Sigmoid colon (tissue), 7 donors: Measurements from ENCODE around the gene ISLR2. TPM values are rescaled to one million over a fixed set of nuclear protein-coding genes. Genes with fewer than 3 reads are reported as not detected.
A peak's percentile ranks its signal among the peaks of the same experiment; 100 is the strongest.

Experiments used
- DNase-seq: peaks from one replicate; pipeline ENCODE4 v3.0.0-alpha.2; 2019
- H3K27ac ChIP-seq, 4 donors: fragments of 200-600 bp; sonication (generic); one replicate each; pipeline ENCODE4 v1.5.1; 2016 to 2019; ENCODE audit warnings: mild to moderate bottlenecking in 1 of 4
- H3K27me3 ChIP-seq, 3 donors: fragments of 200-600 bp; sonication (generic); one replicate each; pipeline ENCODE4 v1.5.1; 2019; ENCODE audit warnings: mild to moderate bottlenecking in 1 of 3
- H3K36me3 ChIP-seq, 4 donors: fragments of 200-600 bp; sonication (generic); one replicate each; pipeline ENCODE4 v1.5.1; 2016 to 2019
- H3K4me1 ChIP-seq, 4 donors: fragments of 200-600 bp; sonication (generic); one replicate each; pipeline ENCODE4 v1.5.1; 2017 to 2019
- H3K4me3 ChIP-seq, 4 donors: fragments of 200-600 bp; sonication (generic); one replicate each; pipeline ENCODE4 v1.5.1; 2017 to 2019; ENCODE audit warnings: mild to moderate bottlenecking in 2 of 4, moderate library complexity in 1 of 4
- H3K9me3 ChIP-seq, 4 donors: fragments of 200-600 bp in 3 of 4; sonication (generic) in 3 of 4; one replicate each; pipeline versions ENCODE4 v1.5.1 to v1.6.1; 2013 to 2019
- EP300 ChIP-seq, 4 donors: sonication (generic); formaldehyde crosslinking; IDR thresholded peaks; one replicate each; pipeline ENCODE4 v1.6.1; 2017; ENCODE audit warnings: antibody characterized with exemption in 4 of 4
- POLR2A ChIP-seq, 2 donors: fragments of 450-650 bp; IDR thresholded peaks; one replicate each; pipeline ENCODE4 v1.6.1; 2016; ENCODE audit warnings: antibody characterized with exemption in 2 of 2, mild to moderate bottlenecking in 2 of 2, moderate library complexity in 2 of 2
- POLR2AphosphoS5 ChIP-seq, 4 donors: sonication (generic); formaldehyde crosslinking; IDR thresholded peaks; one replicate each; pipeline ENCODE4 v1.6.1; 2017; ENCODE audit warnings: antibody characterized with exemption in 4 of 4
- WGBS, 2 donors: extraction: QIAGEN DNeasy Blood & Tissue Kit; methylation state at CpG; one replicate each; pipeline ENCODE4 v1.1.7; 2013; 5-methylcytosine and 5-hydroxymethylcytosine counted together
- intact Hi-C: fragments of 100-400 bp; cut with DNase I; formaldehyde crosslinking; loops from one replicate; pipeline ENCODE4 v1.15.1; 2023
- polyA plus RNA-seq, 3 donors: library from polyadenylated mRNA; stranded (reverse); fragments of 200-250 nt; gene quantifications; one replicate each; pipeline ENCODE4 v1.2.3, GENCODE V29; 2013
- total RNA-seq, 4 donors: library from RNA; depleted of rRNA; stranded (reverse); fragments of >200 nt; gene quantifications; one replicate each; pipeline ENCODE4 v1.1.0, GENCODE V29; 2016
- TF ChIP-seq, protein P1 (sequence below), 4 experiments: fragments of 450-650 bp in 3 of 4; fragments of 200-600 bp in 1 of 4; IDR thresholded peaks; one replicate each; pipeline ENCODE4 v1.5.1; 2016 to 2019; ENCODE audit warnings: antibody characterized with exemption in 4 of 4, mild to moderate bottlenecking in 3 of 4, moderate library complexity in 2 of 4
- donor health status: healthy with polysubstance abuse.
- donor health status: Bipolar disorder and iron deficiency.
- donor health status: healthy.

Gene ISLR2
- total and polyA plus RNA-seq, 7 donors, result 0.16 to 2.2 (median 1.1) TPM; not detected in 2

DNA sequence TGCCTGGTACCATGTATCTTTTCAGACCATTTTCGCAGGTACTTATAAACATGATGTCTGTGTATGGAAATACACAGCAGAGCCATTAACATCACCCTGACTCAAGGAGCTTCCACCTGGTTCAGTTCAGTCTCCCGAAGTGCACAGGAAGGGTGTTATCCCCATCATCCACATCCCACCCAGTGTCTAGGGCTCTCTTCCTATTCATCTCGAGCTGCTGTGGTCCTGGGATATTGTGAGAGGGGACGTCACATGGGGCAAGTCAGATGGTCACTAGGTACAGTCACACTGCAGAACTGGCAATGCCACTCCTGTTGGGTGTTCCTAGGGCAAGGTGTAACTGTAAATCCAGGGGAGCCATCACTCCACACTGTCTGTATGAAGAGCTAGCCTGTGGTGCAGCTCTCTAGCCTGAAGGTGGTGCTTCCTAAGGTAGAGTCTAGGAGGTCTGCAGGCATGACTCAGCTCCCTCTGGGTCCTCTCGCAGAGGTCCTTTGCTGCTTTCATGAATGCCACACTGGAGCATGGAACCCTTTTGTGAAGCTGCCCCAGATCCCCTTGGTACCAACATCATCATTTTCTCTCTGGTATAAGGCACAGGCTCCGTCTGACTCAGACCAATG, 13.9 kb downstream of the ISLR2 start:
- H3K9me3 ChIP-seq, result peaks cover 0 to 6% (median 1%) of the 10 kb centered on the region in 4 donors
- no peaks in the 10 kb centered on the region for H3K4me1 ChIP-seq
- TF ChIP-seq POLR2A (IDR thresholded peaks at IDR 0.05) (no peak), EP300 (IDR thresholded peaks at IDR 0.05) (no peak), POLR2AphosphoS5 (IDR thresholded peaks at IDR 0.05) (no peak)
- TF ChIP-seq, protein P1, sequence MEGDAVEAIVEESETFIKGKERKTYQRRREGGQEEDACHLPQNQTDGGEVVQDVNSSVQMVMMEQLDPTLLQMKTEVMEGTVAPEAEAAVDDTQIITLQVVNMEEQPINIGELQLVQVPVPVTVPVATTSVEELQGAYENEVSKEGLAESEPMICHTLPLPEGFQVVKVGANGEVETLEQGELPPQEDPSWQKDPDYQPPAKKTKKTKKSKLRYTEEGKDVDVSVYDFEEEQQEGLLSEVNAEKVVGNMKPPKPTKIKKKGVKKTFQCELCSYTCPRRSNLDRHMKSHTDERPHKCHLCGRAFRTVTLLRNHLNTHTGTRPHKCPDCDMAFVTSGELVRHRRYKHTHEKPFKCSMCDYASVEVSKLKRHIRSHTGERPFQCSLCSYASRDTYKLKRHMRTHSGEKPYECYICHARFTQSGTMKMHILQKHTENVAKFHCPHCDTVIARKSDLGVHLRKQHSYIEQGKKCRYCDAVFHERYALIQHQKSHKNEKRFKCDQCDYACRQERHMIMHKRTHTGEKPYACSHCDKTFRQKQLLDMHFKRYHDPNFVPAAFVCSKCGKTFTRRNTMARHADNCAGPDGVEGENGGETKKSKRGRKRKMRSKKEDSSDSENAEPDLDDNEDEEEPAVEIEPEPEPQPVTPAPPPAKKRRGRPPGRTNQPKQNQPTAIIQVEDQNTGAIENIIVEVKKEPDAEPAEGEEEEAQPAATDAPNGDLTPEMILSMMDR (IDR thresholded peaks at IDR 0.05), result no peak
- peaks cover 0 to 13% (median under 1%) of the 10 kb centered on the region in 3 donors for H3K27me3 ChIP-seq
- WGBS, 2 donors, result 61 to 76% methylated on average over 6 of the region's 6 CpGs
- DNase-seq, result no peak
- intact Hi-C loops, result no loop called here
- H3K4me3 ChIP-seq, result no peak overlapping the region
- H3K36me3 ChIP-seq, result no peaks in the 10 kb centered on the region
- H3K27ac ChIP-seq, result no peak overlapping the region

DNA sequence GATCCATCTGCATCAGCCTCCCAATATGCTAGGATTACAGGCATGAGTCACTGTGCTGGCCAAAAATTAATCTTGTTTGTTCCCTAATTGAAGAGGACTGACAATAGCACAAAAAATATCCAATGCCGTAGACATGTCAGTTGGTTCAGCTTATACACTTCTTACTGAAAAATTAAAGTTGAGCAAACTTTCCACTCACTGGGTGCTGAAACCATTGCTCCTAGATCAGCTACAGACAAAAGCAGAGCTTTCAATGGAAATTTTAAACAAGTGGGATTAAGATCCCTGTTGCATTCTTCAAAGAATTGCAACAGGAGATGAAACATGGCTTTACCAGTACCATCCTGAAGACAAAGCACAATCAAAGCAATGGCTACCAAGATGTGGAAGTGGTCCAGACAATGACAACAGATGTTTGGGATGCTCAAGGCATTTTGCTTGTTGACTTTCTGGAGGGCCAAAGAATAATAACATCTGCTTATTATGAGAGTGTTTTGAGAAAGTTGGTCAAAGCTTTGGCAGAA, 16.0 kb downstream of the ISLR2 start:
- TF ChIP-seq, protein P1 (IDR thresholded peaks at IDR 0.05), result no peak
- TF ChIP-seq POLR2A (IDR thresholded peaks at IDR 0.05) (no peak), POLR2AphosphoS5 (IDR thresholded peaks at IDR 0.05) (no peak), EP300 (IDR thresholded peaks at IDR 0.05) (no peak)
- no peaks in the 10 kb centered on the region for H3K27me3 ChIP-seq
- H3K4me1 ChIP-seq, result no peaks in the 10 kb centered on the region
- DNase-seq, result no peak
- intact Hi-C loops, result no loop called here
- 93 to 96% methylated on average over 1 of the region's 1 CpG for WGBS, 2 donors
- H3K4me3 ChIP-seq, result no peak overlapping the region
- no peak overlapping the region for H3K27ac ChIP-seq
- H3K36me3 ChIP-seq, result no peaks in the 10 kb centered on the region
- H3K9me3 ChIP-seq, result peaks cover 0 to 6% (median 1%) of the 10 kb centered on the region in 4 donors

DNA sequence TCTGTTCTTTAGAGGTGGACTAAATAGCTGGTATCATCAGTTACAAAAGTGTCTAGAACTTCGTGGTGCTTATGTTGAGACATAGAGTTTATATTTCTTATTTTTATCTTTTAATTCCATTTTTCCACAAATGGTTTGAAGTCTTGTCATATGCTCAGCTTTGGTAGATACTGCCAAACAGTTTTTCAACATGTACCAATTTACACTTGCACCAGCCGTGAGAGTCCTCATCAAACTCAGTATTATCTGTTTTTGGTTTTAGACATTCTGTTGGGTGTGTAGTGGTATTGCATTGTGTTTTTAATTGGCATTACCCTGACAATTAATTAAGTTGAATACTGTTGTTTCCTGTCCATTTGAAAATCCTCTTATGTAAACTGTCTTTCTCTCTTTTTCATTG, 16.7 kb downstream of the ISLR2 start:
- Histone ChIP-seq H3K4me1 (no peaks in the 10 kb centered on the region), H3K9me3 (peaks cover 0 to 6% (median 1%) of the 10 kb centered on the region in 4 donors), H3K36me3 (no peaks in the 10 kb centered on the region), H3K27ac (no peak overlapping the region), H3K4me3 (no peak overlapping the region), H3K27me3 (no peaks in the 10 kb centered on the region)
- no peak for DNase-seq
- TF ChIP-seq, protein P1 (IDR thresholded peaks at IDR 0.05), result no peak
- TF ChIP-seq POLR2AphosphoS5 (IDR thresholded peaks at IDR 0.05) (no peak), POLR2A (IDR thresholded peaks at IDR 0.05) (no peak), EP300 (IDR thresholded peaks at IDR 0.05) (no peak)
- 49 to 72% methylated on average over 2 of the region's 2 CpGs for WGBS, 2 donors
- intact Hi-C loops, result no loop called here

GRCh38 chr15:74155766-74156417, 25.5 kb downstream of the ISLR2 start:
- Histone ChIP-seq H3K27ac (peak overlapping the region in 2 of 4 donors; percentile 33 to 64), H3K36me3 (no peaks in the 10 kb centered on the region), H3K27me3 (no peaks in the 10 kb centered on the region), H3K4me3 (no peak overlapping the region), H3K9me3 (no peaks in the 10 kb centered on the region), H3K4me1 (peaks cover 0 to 40% (median 33%) of the 10 kb centered on the region in 4 donors)
- intact Hi-C loops, result no loop called here
- 74 to 77% methylated on average over 14 of the region's 14 CpGs for WGBS, 2 donors
- no peak for DNase-seq
- TF ChIP-seq EP300 (IDR thresholded peaks at IDR 0.05), result no peak

DNA sequence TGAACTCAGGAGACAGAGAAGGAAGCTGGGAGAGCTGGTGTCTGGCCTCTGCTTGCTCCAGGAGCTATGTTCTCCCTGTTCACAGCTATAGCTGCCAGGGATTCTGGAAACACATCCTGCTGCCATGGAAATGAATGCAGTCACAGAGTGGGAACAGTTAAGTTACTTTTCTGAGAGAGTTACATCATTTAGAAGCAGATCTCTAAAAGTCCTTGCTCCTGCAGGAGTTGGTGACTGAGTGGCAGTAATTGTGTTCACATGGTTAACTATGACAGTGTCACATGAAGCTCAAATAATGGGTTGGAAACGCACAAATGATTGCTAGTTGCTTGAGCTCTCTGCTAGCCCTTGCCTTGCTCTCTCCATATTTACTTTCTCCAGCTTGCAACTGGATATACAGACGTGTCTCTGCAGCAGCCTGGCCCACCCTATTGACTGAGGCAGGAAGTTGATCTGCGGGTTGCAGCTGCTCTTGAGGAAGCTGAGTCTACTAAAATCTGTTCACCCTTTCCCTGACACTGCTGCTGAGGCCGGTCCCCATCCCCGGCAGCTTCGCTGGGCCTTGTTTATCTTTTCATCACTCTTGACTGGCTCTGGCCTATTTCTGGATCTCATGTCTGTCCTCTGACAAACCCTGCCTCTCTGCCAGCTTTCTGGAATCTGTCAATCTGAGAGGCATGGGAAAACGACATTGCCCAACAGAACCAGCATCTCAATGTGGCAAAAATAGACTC, 26.5 kb downstream of the ISLR2 start:
- Histone ChIP-seq H3K27me3 (no peaks in the 10 kb centered on the region), H3K27ac (peak overlapping the region; percentile 25 to 64 (median 40)), H3K4me1 (peaks cover 0 to 40% (median 33%) of the 10 kb centered on the region in 4 donors), H3K9me3 (no peaks in the 10 kb centered on the region), H3K36me3 (no peaks in the 10 kb centered on the region), H3K4me3 (no peak overlapping the region)
- DNase-seq, result no peak
- intact Hi-C loops, result no loop called here
- WGBS, 2 donors, result 17 to 53% methylated on average over 7 of the region's 7 CpGs
- TF ChIP-seq, protein P1 (IDR thresholded peaks at IDR 0.05), result no peak
- peak; percentile 19 to 64 (median 46) for TF ChIP-seq POLR2AphosphoS5 (IDR thresholded peaks at IDR 0.05)
